ENCODE measurements around the gene MELK.
A peak's percentile ranks its signal among the peaks of the same experiment; 100 is the strongest.
"Not testable (repeated sequence)": the region's sequence is repeated elsewhere in the genome, so short reads cannot be mapped to it uniquely, and the experiment has no call there.

The MELK gene

GRCh38 chr9:36572515-36573418, at the start of gene MELK:
Gene MELK, plus strand, starts transcription at chr9:36572895. Its CDS starts 8,787 bp downstream, at chr9:36581682.
- DNase-seq (ENCODE audit: low read depth in 3 of 3): peak; percentile 74 to 84 (median 74)

- DNase-seq (ENCODE audit: low read depth in 3 of 3): no peak
These were observed 42.5 kb upstream of the MELK start for GRCh38 chr9:36530224-36530623.

- DNase-seq (ENCODE audit: low read depth in 3 of 3): no peak
These were observed 40.3 kb upstream of the MELK start for GRCh38 chr9:36532353-36532752.

- DNase-seq (ENCODE audit: low read depth in 3 of 3): not testable (repeated sequence)
These were observed 39.0 kb upstream of the MELK start for GRCh38 chr9:36533726-36534125.

DNA sequence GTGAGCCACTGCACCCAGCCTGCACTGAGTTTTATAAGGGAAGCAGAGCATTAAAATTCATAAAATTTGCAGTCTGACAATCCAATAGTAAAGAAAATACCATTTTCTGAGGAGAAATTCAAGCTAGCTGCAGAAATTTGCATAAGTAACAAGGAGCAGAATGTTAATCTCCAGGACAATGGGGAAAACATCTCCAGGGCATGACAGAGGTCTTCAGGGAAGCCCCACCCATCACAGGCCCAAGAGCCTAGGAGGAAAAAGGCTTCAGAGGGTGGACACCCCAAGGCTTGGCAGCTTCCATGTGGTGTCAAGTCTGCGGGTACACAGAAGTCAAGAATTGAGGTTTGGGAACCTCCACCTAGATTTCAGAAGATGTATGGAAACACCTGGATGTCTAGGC, 37.6 kb upstream of the MELK start:
- DNase-seq (ENCODE audit: low read depth in 3 of 3): no peak

DNA sequence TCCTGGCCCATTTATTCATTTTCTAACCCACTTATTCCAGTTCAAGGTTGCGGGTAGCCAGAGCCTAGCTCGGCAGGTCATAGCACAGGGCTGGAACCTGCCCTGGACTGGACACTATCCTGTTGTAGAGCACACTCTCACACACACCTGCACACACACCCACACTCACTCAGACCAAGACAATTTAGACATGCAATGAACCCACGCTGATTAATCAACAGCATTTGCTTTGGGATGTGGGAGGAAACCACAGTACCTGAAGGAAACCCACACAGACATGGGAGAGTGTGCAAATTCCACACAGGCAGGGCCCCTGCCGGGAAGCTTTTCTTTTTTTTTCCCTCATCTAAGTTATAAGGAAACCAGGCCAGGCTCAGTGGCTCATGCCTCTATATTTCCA, 34.8 kb upstream of the MELK start:
- DNase-seq (ENCODE audit: low read depth in 3 of 3): no peak

- no peak for DNase-seq (ENCODE audit: low read depth in 3 of 3)
These were observed 30.3 kb upstream of the MELK start for GRCh38 chr9:36542355-36542754.

- DNase-seq (ENCODE audit: low read depth in 3 of 3): no peak
These were observed 28.8 kb upstream of the MELK start for GRCh38 chr9:36543916-36544315.

- no peak for DNase-seq (ENCODE audit: low read depth in 3 of 3)
These were observed 25.1 kb upstream of the MELK start for GRCh38 chr9:36547598-36547997.

DNA sequence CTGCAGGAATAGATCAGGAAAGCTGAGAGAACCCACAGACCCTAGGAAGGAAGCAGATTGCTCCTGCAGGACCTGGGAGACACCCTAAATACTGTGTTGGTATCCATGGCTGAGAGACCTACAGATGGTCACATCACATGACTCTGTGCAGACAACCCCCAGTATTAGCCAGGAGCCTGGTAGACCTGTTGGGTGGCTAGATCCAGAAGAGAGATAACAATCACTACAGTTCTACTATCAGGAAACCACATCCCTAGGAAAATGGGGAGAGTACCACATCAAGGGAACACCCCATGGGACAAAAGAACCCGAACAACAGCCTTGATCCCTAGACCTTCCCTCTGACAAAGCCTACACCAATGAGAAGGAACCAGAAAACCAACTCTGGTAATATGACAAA, 24.2 kb upstream of the MELK start:
- no peak for DNase-seq (ENCODE audit: low read depth in 3 of 3)

GRCh38 chr9:36550135-36550534, 22.6 kb upstream of the MELK start:
- no peak for DNase-seq (ENCODE audit: low read depth in 3 of 3)

DNA sequence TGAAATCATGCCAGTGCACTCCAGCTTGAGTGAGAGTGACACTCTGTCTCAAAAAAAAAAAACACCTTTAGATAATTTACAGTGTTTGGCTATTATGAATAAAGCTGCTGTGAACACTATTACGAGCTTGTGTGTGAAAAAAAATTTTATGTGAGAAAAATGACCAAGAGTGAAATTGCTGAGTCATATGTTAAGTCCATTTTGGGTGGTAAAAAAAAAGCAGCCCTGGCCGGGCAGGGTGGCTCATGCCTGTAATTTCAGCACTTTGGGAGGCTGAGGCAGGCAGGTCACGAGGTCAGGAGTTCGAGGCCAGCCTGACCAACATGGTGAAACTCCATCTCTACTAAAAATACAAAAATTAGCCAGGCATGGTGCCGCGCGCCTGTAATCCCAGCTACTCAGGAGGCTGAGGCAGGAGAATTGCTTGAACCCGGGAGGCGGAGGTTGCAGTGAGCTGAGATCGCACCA, 22.0 kb upstream of the MELK start:
- not testable (repeated sequence) for DNase-seq (ENCODE audit: low read depth in 3 of 3)

GRCh38 chr9:36551129-36551528, 21.6 kb upstream of the MELK start:
- DNase-seq (ENCODE audit: low read depth in 3 of 3): no peak

DNA sequence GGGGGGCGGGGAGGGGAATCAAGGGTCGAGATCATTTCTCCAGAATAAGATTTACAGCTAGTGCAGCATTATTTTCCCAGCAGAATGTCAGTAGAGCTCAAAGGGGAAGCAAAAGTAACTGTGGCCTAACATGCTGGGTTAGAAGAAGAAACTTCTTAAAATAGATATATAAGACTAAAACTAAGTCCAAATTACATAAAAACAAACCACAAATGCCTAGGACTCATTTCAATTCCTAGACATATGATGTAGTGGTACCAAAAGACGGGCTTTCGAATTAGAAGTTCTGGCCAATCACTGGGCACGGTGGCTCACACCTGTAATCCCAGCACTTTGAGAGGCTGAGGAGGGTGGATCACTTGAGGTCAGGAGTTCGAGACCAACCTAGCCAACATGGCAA, 20.8 kb upstream of the MELK start:
- no peak for DNase-seq (ENCODE audit: low read depth in 3 of 3)

DNA sequence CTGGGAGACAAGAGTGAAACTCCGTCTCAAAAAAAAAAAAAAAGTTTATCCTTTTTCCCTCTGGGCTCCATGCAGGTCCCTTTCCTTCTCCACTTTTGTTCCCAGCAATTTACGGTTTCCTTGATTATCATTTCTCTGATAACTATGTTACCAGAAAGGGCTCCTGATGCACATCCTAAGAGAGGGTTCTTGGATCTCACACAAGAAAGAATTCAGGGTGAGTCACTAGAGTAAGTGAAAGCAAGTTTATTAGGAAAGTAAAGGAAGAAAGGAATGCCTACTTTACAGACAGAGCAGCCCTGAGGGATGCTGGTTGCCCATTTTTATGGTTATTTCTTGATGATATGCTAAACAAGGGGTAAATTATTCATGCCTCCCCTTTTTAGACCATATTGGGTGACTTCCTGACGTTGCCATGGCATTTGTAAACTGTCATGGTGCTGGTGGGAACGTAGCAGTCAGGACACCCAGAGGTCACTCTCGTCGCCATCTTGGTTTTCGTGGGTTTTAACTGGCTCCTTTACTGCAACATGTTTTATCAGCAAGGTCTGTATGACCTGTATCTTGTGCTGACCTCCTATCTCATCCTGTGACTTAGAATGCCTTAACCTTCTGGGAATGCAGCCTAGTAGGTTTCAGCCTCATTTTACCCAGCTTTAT, 13.5 kb upstream of the MELK start:
- no peak for DNase-seq (ENCODE audit: low read depth in 3 of 3)

GRCh38 chr9:36560771-36561170, 11.9 kb upstream of the MELK start:
- no peak for DNase-seq (ENCODE audit: low read depth in 3 of 3)

DNA sequence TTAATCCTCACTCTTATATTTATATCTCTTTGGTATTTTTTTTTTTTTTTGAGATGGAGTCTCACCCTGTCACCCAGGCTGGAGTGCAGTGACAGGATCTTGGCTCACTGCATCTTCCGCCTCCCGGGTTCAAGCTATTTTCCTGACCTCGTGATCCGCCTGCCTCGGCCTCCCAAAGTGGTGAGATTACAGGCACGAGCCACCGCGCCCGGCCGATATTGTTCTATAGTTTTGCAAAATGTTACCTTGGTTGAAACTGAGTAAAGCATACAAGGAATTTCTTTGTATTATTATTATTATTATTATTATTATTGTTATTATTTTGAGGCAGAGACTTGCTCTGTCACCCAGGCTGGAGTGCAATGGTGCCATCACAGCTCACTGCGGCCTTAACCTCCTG, 9.9 kb upstream of the MELK start:
- DNase-seq (ENCODE audit: low read depth in 3 of 3): not testable (repeated sequence)

- no peak for DNase-seq (ENCODE audit: low read depth in 3 of 3)
These were observed 5.9 kb upstream of the MELK start for GRCh38 chr9:36566813-36567221.

- DNase-seq (ENCODE audit: low read depth in 3 of 3): not testable (repeated sequence)
These were observed 4.0 kb upstream of the MELK start for GRCh38 chr9:36568681-36569080.

GRCh38 chr9:36571333-36571732, 1.4 kb upstream of the MELK start:
- DNase-seq (ENCODE audit: low read depth in 3 of 3): no peak

- DNase-seq (ENCODE audit: low read depth in 3 of 3): not testable (repeated sequence)
These were observed 1.4 kb downstream of the MELK start for GRCh38 chr9:36574045-36574444.

- no peak for DNase-seq (ENCODE audit: low read depth in 3 of 3)
These were observed 2.8 kb downstream of the MELK start for GRCh38 chr9:36575411-36575882.

- no peak for DNase-seq (ENCODE audit: low read depth in 3 of 3)
These were observed 4.2 kb downstream of the MELK start for GRCh38 chr9:36576866-36577265.
